HepG2 (cell line): ENCODE results near the gene EIF5. TPM values are rescaled to one million over a fixed set of nuclear protein-coding genes. Genes with fewer than 3 reads are reported as not detected.

Source experiments
- AHR ChIP-seq: IDR thresholded peaks from 2 replicates; pipeline ENCODE4 v1.6.1; 2018; ENCODE audit warnings: missing genetic modification reagents, missing compliant biosample characterization
- CBFB ChIP-seq: sonication (generic); formaldehyde crosslinking; IDR thresholded peaks from 2 replicates; pipeline ENCODE4 v1.4.0; 2020; ENCODE audit warnings: missing genetic modification reagents
- DR1 ChIP-seq: sonication (generic); formaldehyde crosslinking; IDR thresholded peaks from 2 replicates; pipeline ENCODE4 v1.8.0; 2021; ENCODE audit warnings: mild to moderate bottlenecking, missing genetic modification reagents, inconsistent platforms
- FOXA1 ChIP-seq, 2 experiments: fragments of 450-650 bp in 1 of 2; sonication (generic) in 1 of 2; formaldehyde crosslinking in 1 of 2; IDR thresholded peaks; 2 replicates each; pipeline versions ENCODE4 v1.4.0 to v1.6.1; 2016 to 2020; ENCODE audit warnings: missing genetic modification reagents in 1 of 2
- ISL2 ChIP-seq: sonication (generic); formaldehyde crosslinking; IDR thresholded peaks from 2 replicates; pipeline ENCODE4 v1.5.0; 2020; ENCODE audit warnings: missing genetic modification reagents
- KDM2A ChIP-seq: sonication (generic); formaldehyde crosslinking; IDR thresholded peaks from 2 replicates; pipeline ENCODE4 v1.4.0; 2020; ENCODE audit warnings: low read depth, missing genetic modification reagents, borderline replicate concordance
- KDM3A ChIP-seq: IDR thresholded peaks from 2 replicates; pipeline ENCODE4 v1.6.1; 2018; ENCODE audit warnings: low read depth, missing compliant biosample characterization
- MYC ChIP-seq: sonication (generic); formaldehyde crosslinking; IDR thresholded peaks from 2 replicates; pipeline ENCODE4 v1.9.0; 2021; ENCODE audit warnings: missing genetic modification reagents, borderline replicate concordance
- NFRKB ChIP-seq: fragments of 450-650 bp; IDR thresholded peaks from 2 replicates; pipeline ENCODE4 v1.6.1; 2017
- RARG ChIP-seq: sonication (generic); formaldehyde crosslinking; IDR thresholded peaks from 2 replicates; pipeline ENCODE4 v1.4.0; 2020; ENCODE audit warnings: low read depth, mild to moderate bottlenecking, missing genetic modification reagents
- SALL1 ChIP-seq: sonication (generic); formaldehyde crosslinking; IDR thresholded peaks from 2 replicates; pipeline ENCODE4 v1.8.0; 2022; ENCODE audit warnings: mild to moderate bottlenecking, missing genetic modification reagents
- SMAD9 ChIP-seq: sonication (generic); formaldehyde crosslinking; IDR thresholded peaks from 2 replicates; pipeline ENCODE4 v1.5.1; 2020; ENCODE audit warnings: mild to moderate bottlenecking, missing genetic modification reagents
- SNAI1 ChIP-seq: sonication (generic); formaldehyde crosslinking; IDR thresholded peaks from 2 replicates; pipeline ENCODE4 v1.5.0; 2020; ENCODE audit warnings: mild to moderate bottlenecking, missing genetic modification reagents, borderline replicate concordance
- SSRP1 ChIP-seq: IDR thresholded peaks from 2 replicates; pipeline ENCODE4 v1.6.1; 2016; ENCODE audit warnings: control low read depth
- THAP11 ChIP-seq: IDR thresholded peaks from 2 replicates; pipeline ENCODE4 v1.6.1; 2016; ENCODE audit warnings: missing biosample characterization, missing genetic modification reagents
- TOE1 ChIP-seq: sonication (generic); formaldehyde crosslinking; IDR thresholded peaks from 2 replicates; pipeline ENCODE4 v1.4.0; 2020; ENCODE audit warnings: mild to moderate bottlenecking, missing genetic modification reagents
- ZIK1 ChIP-seq: sonication (generic); formaldehyde crosslinking; IDR thresholded peaks from 2 replicates; pipeline ENCODE4 v1.5.0; 2020; ENCODE audit warnings: mild to moderate bottlenecking, low read depth, missing genetic modification reagents, borderline replicate concordance
- ZNF343 ChIP-seq: sonication (generic); formaldehyde crosslinking; IDR thresholded peaks from 2 replicates; pipeline ENCODE4 v1.4.0; 2020; ENCODE audit warnings: mild to moderate bottlenecking, missing genetic modification reagents
- polyA plus RNA-seq, 8 experiments: library from polyadenylated mRNA; depleted of rRNA in 3 of 8; stranded (reverse) in 7 of 8; unstranded in 1 of 8; fragments of >200 nt; fragmentation: Illumina TruSeq in 4 of 8; extraction: Trizol in 4 of 8; gene quantifications; 2 replicates each; pipeline versions ENCODE4 v1.2.1 to v1.2.3, GENCODE V29; 2011 to 2016; ENCODE audit warnings: low read depth in 4 of 8, missing spikeins in 1 of 8, mixed read lengths in 1 of 8; ENCODE audit not compliant: insufficient read depth in 1 of 8
- total RNA-seq, 5 experiments: library from RNA; depleted of rRNA; stranded (reverse); fragments of >200 nt; fragmentation: Illumina TruSeq; extraction: Trizol; gene quantifications; 2 replicates each; pipeline ENCODE4 v1.2.3, GENCODE V29; 2016; ENCODE audit warnings: low read depth in 1 of 5
- TF ChIP-seq, protein P1 (sequence below), 2 experiments: IDR thresholded peaks; 2 replicates each; pipeline ENCODE4 v1.6.1; 2011 to 2012; ENCODE audit warnings: low read length in 2 of 2, borderline replicate concordance in 1 of 2, low read depth in 1 of 2, mild to moderate bottlenecking in 1 of 2, moderate library complexity in 1 of 2
- TF ChIP-seq, protein P2 (sequence below): IDR thresholded peaks from 2 replicates; pipeline ENCODE4 v1.6.1; 2016; ENCODE audit warnings: missing genetic modification reagents, missing compliant biosample characterization
- TF ChIP-seq, protein P3 (sequence below): sonication (generic); formaldehyde crosslinking; IDR thresholded peaks from 2 replicates; pipeline ENCODE4 v1.8.0; 2022; ENCODE audit warnings: mild to moderate bottlenecking, missing genetic modification reagents, moderate library complexity
- TF ChIP-seq, protein P4 (sequence below): IDR thresholded peaks from 2 replicates; pipeline ENCODE4 v1.6.1; 2016; ENCODE audit warnings: control low read depth

The EIF5 gene
- total and polyA plus RNA-seq, 2 of the 13 experiments (the other 11 are each of a cell fraction or from before 2014, with no cell fraction given), result 189 to 281 TPM

DNA sequence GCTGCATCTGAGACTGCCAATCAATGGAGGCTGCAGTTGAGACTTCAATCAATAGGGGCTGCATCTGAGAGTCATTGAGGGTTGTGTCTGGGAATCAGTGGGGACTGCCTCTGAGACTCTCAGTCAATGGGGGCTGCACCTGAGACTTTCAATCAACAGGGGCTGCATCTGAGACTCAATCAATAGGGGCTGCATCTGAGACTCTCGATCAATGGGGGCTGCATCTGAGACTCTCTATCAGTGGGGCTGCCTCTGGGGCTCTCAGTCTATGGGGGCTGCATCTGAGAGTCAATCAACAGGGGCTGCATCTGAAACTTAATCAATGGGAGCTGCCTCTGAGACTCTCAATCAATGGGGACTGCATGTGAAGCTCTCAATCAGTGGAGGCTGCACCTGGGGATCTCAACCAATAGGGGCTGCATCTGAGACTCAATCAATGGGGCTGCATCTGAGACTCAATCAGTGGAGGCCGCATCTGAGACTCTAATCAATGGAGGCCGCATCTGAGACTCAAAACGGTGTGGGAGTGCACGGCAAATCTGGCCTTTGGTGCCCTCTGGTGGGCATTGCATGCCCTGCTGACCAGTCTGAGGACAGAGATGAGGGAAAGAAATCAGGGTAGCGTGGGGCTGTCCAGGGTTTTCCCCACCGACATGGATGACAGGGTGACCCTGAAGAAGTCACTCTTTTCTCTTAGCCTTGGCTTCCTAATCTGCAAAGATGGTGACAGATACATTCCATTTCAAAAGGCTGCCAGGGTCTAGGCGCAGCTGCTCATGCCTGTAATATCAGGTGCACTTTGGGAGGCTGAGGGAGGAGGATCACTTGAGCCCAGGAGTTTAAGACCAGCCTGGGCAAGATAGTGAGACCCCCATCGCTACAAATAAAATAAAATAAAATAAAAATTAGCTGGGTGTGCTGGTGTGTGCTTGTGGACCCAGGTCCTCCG is 41.3 kb upstream of the EIF5 start (continued):
- TF ChIP-seq, protein P1, sequence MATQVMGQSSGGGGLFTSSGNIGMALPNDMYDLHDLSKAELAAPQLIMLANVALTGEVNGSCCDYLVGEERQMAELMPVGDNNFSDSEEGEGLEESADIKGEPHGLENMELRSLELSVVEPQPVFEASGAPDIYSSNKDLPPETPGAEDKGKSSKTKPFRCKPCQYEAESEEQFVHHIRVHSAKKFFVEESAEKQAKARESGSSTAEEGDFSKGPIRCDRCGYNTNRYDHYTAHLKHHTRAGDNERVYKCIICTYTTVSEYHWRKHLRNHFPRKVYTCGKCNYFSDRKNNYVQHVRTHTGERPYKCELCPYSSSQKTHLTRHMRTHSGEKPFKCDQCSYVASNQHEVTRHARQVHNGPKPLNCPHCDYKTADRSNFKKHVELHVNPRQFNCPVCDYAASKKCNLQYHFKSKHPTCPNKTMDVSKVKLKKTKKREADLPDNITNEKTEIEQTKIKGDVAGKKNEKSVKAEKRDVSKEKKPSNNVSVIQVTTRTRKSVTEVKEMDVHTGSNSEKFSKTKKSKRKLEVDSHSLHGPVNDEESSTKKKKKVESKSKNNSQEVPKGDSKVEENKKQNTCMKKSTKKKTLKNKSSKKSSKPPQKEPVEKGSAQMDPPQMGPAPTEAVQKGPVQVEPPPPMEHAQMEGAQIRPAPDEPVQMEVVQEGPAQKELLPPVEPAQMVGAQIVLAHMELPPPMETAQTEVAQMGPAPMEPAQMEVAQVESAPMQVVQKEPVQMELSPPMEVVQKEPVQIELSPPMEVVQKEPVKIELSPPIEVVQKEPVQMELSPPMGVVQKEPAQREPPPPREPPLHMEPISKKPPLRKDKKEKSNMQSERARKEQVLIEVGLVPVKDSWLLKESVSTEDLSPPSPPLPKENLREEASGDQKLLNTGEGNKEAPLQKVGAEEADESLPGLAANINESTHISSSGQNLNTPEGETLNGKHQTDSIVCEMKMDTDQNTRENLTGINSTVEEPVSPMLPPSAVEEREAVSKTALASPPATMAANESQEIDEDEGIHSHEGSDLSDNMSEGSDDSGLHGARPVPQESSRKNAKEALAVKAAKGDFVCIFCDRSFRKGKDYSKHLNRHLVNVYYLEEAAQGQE (IDR thresholded peaks at IDR 0.05; ENCODE audit: borderline replicate concordance in 1 of 2, low read depth in 1 of 2, low read length in 2 of 2), result no peak
- TF ChIP-seq DR1 (CRISPR knock-in tag) (no peak), FOXA1 (IDR thresholded peaks at IDR 0.05) (no peak), FOXA1 (CRISPR knock-in tag; IDR thresholded peaks at IDR 0.05) (no peak), ISL2 (CRISPR knock-in tag) (no peak), KDM3A (CRISPR knock-in tag) (0 out of 2 replicates have a peak, but pooled peaks have one; percentile 37), NFRKB (no peak), ZNF343 (CRISPR knock-in tag) (no peak), TOE1 (CRISPR knock-in tag) (no peak), ZIK1 (CRISPR knock-in tag) (no peak), SNAI1 (CRISPR knock-in tag) (no peak), CBFB (CRISPR knock-in tag) (no peak), THAP11 (CRISPR knock-in tag) (0 out of 2 replicates have a peak, but pooled peaks have one; percentile 22), RARG (no peak), SALL1 (peak; percentile 51; the same call in 1 of the 2 replicates), SSRP1 (CRISPR knock-in tag) (no peak), SMAD9 (no peak), MYC (CRISPR knock-in tag) (no peak), AHR (CRISPR knock-in tag) (no peak), KDM2A (CRISPR knock-in tag) (peak; percentile 60; the same call in 1 of the 2 replicates)
- TF ChIP-seq, protein P2, sequence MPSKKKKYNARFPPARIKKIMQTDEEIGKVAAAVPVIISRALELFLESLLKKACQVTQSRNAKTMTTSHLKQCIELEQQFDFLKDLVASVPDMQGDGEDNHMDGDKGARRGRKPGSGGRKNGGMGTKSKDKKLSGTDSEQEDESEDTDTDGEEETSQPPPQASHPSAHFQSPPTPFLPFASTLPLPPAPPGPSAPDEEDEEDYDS (CRISPR knock-in tag), result no peak
- TF ChIP-seq, protein P3, sequence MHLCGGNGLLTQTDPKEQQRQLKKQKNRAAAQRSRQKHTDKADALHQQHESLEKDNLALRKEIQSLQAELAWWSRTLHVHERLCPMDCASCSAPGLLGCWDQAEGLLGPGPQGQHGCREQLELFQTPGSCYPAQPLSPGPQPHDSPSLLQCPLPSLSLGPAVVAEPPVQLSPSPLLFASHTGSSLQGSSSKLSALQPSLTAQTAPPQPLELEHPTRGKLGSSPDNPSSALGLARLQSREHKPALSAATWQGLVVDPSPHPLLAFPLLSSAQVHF, result no peak
- TF ChIP-seq, protein P4, sequence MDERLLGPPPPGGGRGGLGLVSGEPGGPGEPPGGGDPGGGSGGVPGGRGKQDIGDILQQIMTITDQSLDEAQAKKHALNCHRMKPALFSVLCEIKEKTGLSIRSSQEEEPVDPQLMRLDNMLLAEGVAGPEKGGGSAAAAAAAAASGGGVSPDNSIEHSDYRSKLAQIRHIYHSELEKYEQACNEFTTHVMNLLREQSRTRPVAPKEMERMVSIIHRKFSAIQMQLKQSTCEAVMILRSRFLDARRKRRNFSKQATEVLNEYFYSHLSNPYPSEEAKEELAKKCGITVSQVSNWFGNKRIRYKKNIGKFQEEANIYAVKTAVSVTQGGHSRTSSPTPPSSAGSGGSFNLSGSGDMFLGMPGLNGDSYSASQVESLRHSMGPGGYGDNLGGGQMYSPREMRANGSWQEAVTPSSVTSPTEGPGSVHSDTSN (CRISPR knock-in tag), result no peak
